ENCODE results near the gene IFTAP.

IFTAP gene

GRCh38 chr11:36569095-36569494, 25.2 kb upstream of the IFTAP start:
- Histone ChIP-seq H3K36me3 (ENCODE audit: control insufficient read depth, insufficient read depth, low read length) (no peaks in the 10 kb centered on the region), H3K4me1 (ENCODE audit: control insufficient read depth, insufficient read depth, low read length) (no peaks in the 10 kb centered on the region), H3K27me3 (ENCODE audit: control insufficient read depth, insufficient read depth, low read length) (peaks cover 2% of the 10 kb centered on the region; the same call in 1 of the 2 replicates), H3K9me3 (ENCODE audit: control insufficient read depth, insufficient read depth, low read length) (no peaks in the 10 kb centered on the region), H3K27ac (ENCODE audit: low read length) (no peak overlapping the region), H3K4me3 (ENCODE audit: low read length) (no peak overlapping the region)
- no CpG with 5 or more reads among the region's 4 CpGs for WGBS (ENCODE audit: insufficient coverage, insufficient read length)
- no peak for DNase-seq (ENCODE audit: low read depth, low spot score)

GRCh38 chr11:36574486-36574885, 19.8 kb upstream of the IFTAP start:
- Histone ChIP-seq H3K9me3 (ENCODE audit: control insufficient read depth, insufficient read depth, low read length) (no peaks in the 10 kb centered on the region), H3K27me3 (ENCODE audit: control insufficient read depth, insufficient read depth, low read length) (no peaks in the 10 kb centered on the region), H3K4me3 (ENCODE audit: low read length) (no peak overlapping the region), H3K36me3 (ENCODE audit: control insufficient read depth, insufficient read depth, low read length) (no peaks in the 10 kb centered on the region), H3K27ac (ENCODE audit: low read length) (no peak overlapping the region), H3K4me1 (ENCODE audit: control insufficient read depth, insufficient read depth, low read length) (no peaks in the 10 kb centered on the region)
- no peak for DNase-seq (ENCODE audit: low read depth, low spot score)
- WGBS (ENCODE audit: insufficient coverage, insufficient read length): no CpG with 5 or more reads among the region's 8 CpGs

- no peaks in the 10 kb centered on the region for H3K27me3 ChIP-seq (ENCODE audit: control insufficient read depth, insufficient read depth, low read length)
- H3K36me3 ChIP-seq (ENCODE audit: control insufficient read depth, insufficient read depth, low read length): no peaks in the 10 kb centered on the region
- no peaks in the 10 kb centered on the region for H3K4me1 ChIP-seq (ENCODE audit: control insufficient read depth, insufficient read depth, low read length)
- DNase-seq (ENCODE audit: low read depth, low spot score): no peak
- H3K4me3 ChIP-seq (ENCODE audit: low read length): no peak overlapping the region
- peaks cover 6% of the 10 kb centered on the region for H3K9me3 ChIP-seq (ENCODE audit: control insufficient read depth, insufficient read depth, low read length)
- no peak overlapping the region for H3K27ac ChIP-seq (ENCODE audit: low read length)
- no CpG with 5 or more reads among the region's 2 CpGs for WGBS (ENCODE audit: insufficient coverage, insufficient read length)
Observed at GRCh38 chr11:36577373-36577772, 16.9 kb upstream of the IFTAP start.

- Histone ChIP-seq H3K4me3 (ENCODE audit: low read length) (no peak overlapping the region), H3K36me3 (ENCODE audit: control insufficient read depth, insufficient read depth, low read length) (no peaks in the 10 kb centered on the region), H3K9me3 (ENCODE audit: control insufficient read depth, insufficient read depth, low read length) (peaks cover 6% of the 10 kb centered on the region), H3K4me1 (ENCODE audit: control insufficient read depth, insufficient read depth, low read length) (no peaks in the 10 kb centered on the region), H3K27me3 (ENCODE audit: control insufficient read depth, insufficient read depth, low read length) (no peaks in the 10 kb centered on the region), H3K27ac (ENCODE audit: low read length) (no peak overlapping the region)
- DNase-seq (ENCODE audit: low read depth, low spot score): no peak
- no CpG with 5 or more reads among the region's 2 CpGs for WGBS (ENCODE audit: insufficient coverage, insufficient read length)
Observed at GRCh38 chr11:36577859-36578258, 16.4 kb upstream of the IFTAP start.

- DNase-seq (ENCODE audit: low read depth, low spot score): no peak
- H3K27ac ChIP-seq (ENCODE audit: low read length): no peak overlapping the region
- WGBS (ENCODE audit: insufficient coverage, insufficient read length): no CpG with 5 or more reads among the region's 1 CpG
- peaks cover 6% of the 10 kb centered on the region for H3K9me3 ChIP-seq (ENCODE audit: control insufficient read depth, insufficient read depth, low read length)
- no peaks in the 10 kb centered on the region for H3K4me1 ChIP-seq (ENCODE audit: control insufficient read depth, insufficient read depth, low read length)
- H3K27me3 ChIP-seq (ENCODE audit: control insufficient read depth, insufficient read depth, low read length): no peaks in the 10 kb centered on the region
- no peak overlapping the region for H3K4me3 ChIP-seq (ENCODE audit: low read length)
- no peaks in the 10 kb centered on the region for H3K36me3 ChIP-seq (ENCODE audit: control insufficient read depth, insufficient read depth, low read length)
Observed at GRCh38 chr11:36578458-36578857, 15.8 kb upstream of the IFTAP start.

GRCh38 chr11:36581536-36581935, 12.8 kb upstream of the IFTAP start:
- Histone ChIP-seq H3K4me3 (ENCODE audit: low read length) (no peak overlapping the region), H3K9me3 (ENCODE audit: control insufficient read depth, insufficient read depth, low read length) (peaks cover 6% of the 10 kb centered on the region), H3K27me3 (ENCODE audit: control insufficient read depth, insufficient read depth, low read length) (no peaks in the 10 kb centered on the region), H3K4me1 (ENCODE audit: control insufficient read depth, insufficient read depth, low read length) (no peaks in the 10 kb centered on the region), H3K36me3 (ENCODE audit: control insufficient read depth, insufficient read depth, low read length) (no peaks in the 10 kb centered on the region), H3K27ac (ENCODE audit: low read length) (no peak overlapping the region)
- no CpG with 5 or more reads among the region's 2 CpGs for WGBS (ENCODE audit: insufficient coverage, insufficient read length)
- no peak for DNase-seq (ENCODE audit: low read depth, low spot score)

- WGBS (ENCODE audit: insufficient coverage, insufficient read length): no CpG with 5 or more reads among the region's 3 CpGs
- Histone ChIP-seq H3K27ac (ENCODE audit: low read length) (no peak overlapping the region), H3K9me3 (ENCODE audit: control insufficient read depth, insufficient read depth, low read length) (peaks cover 6% of the 10 kb centered on the region), H3K4me3 (ENCODE audit: low read length) (no peak overlapping the region), H3K36me3 (ENCODE audit: control insufficient read depth, insufficient read depth, low read length) (no peaks in the 10 kb centered on the region), H3K4me1 (ENCODE audit: control insufficient read depth, insufficient read depth, low read length) (no peaks in the 10 kb centered on the region), H3K27me3 (ENCODE audit: control insufficient read depth, insufficient read depth, low read length) (no peaks in the 10 kb centered on the region)
- no peak for DNase-seq (ENCODE audit: low read depth, low spot score)
Observed at GRCh38 chr11:36583667-36584066, 10.6 kb upstream of the IFTAP start.

- Histone ChIP-seq H3K36me3 (ENCODE audit: control insufficient read depth, insufficient read depth, low read length) (no peaks in the 10 kb centered on the region), H3K4me3 (ENCODE audit: low read length) (no peak overlapping the region), H3K27me3 (ENCODE audit: control insufficient read depth, insufficient read depth, low read length) (no peaks in the 10 kb centered on the region), H3K9me3 (ENCODE audit: control insufficient read depth, insufficient read depth, low read length) (no peaks in the 10 kb centered on the region; the same call in 1 of the 2 replicates), H3K4me1 (ENCODE audit: control insufficient read depth, insufficient read depth, low read length) (no peaks in the 10 kb centered on the region), H3K27ac (ENCODE audit: low read length) (no peak overlapping the region)
- DNase-seq (ENCODE audit: low read depth, low spot score): no peak
Observed at GRCh38 chr11:36586543-36586942, 7.8 kb upstream of the IFTAP start.

GRCh38 chr11:36588099-36588498, 6.2 kb upstream of the IFTAP start:
- no peak overlapping the region for H3K27ac ChIP-seq (ENCODE audit: low read length)
- no CpG with 5 or more reads among the region's 1 CpG for WGBS (ENCODE audit: insufficient coverage, insufficient read length)

GRCh38 chr11:36590513-36590912, 3.8 kb upstream of the IFTAP start:
- no peak for DNase-seq (ENCODE audit: low read depth, low spot score)
- Histone ChIP-seq H3K9me3 (ENCODE audit: control insufficient read depth, insufficient read depth, low read length) (no peaks in the 10 kb centered on the region), H3K27ac (ENCODE audit: low read length) (no peak overlapping the region), H3K27me3 (ENCODE audit: control insufficient read depth, insufficient read depth, low read length) (no peaks in the 10 kb centered on the region), H3K4me1 (ENCODE audit: control insufficient read depth, insufficient read depth, low read length) (no peaks in the 10 kb centered on the region), H3K4me3 (ENCODE audit: low read length) (no peak overlapping the region), H3K36me3 (ENCODE audit: control insufficient read depth, insufficient read depth, low read length) (no peaks in the 10 kb centered on the region)
- WGBS (ENCODE audit: insufficient coverage, insufficient read length): no CpG with 5 or more reads among the region's 4 CpGs

More at GRCh38 chr11:36588099-36588498, 6.2 kb upstream of the IFTAP start:
- Histone ChIP-seq H3K4me3 (ENCODE audit: low read length) (no peak overlapping the region), H3K9me3 (ENCODE audit: control insufficient read depth, insufficient read depth, low read length) (no peaks in the 10 kb centered on the region), H3K4me1 (ENCODE audit: control insufficient read depth, insufficient read depth, low read length) (no peaks in the 10 kb centered on the region), H3K36me3 (ENCODE audit: control insufficient read depth, insufficient read depth, low read length) (no peaks in the 10 kb centered on the region), H3K27me3 (ENCODE audit: control insufficient read depth, insufficient read depth, low read length) (no peaks in the 10 kb centered on the region)
- no peak for DNase-seq (ENCODE audit: low read depth, low spot score)

- Histone ChIP-seq H3K4me1 (ENCODE audit: control insufficient read depth, insufficient read depth, low read length) (no peaks in the 10 kb centered on the region), H3K4me3 (ENCODE audit: low read length) (no peak overlapping the region), H3K36me3 (ENCODE audit: control insufficient read depth, insufficient read depth, low read length) (no peaks in the 10 kb centered on the region), H3K9me3 (ENCODE audit: control insufficient read depth, insufficient read depth, low read length) (no peaks in the 10 kb centered on the region), H3K27me3 (ENCODE audit: control insufficient read depth, insufficient read depth, low read length) (no peaks in the 10 kb centered on the region), H3K27ac (ENCODE audit: low read length) (no peak overlapping the region)
- DNase-seq (ENCODE audit: low read depth, low spot score): no peak
- WGBS (ENCODE audit: insufficient coverage, insufficient read length): no CpG with 5 or more reads among the region's 1 CpG
Observed at GRCh38 chr11:36591433-36591832, 2.9 kb upstream of the IFTAP start.
